Right kidney (tissue), 9 donors: ENCODE results near the gene EFCAB12.
A peak's percentile ranks its signal among the peaks of the same experiment; 100 is the strongest.

ENCODE experiments used
- DNase-seq: peaks from one replicate; pipeline ENCODE4 v3.0.0-alpha.2; 2016
- long read RNA-seq, 8 donors: transcript quantifications; one replicate each; lab custom pipeline, GENCODE V29; 2026

Gene EFCAB12
- long read RNA-seq, donor 1, partial matches to known transcripts, result 0 of 2 reads
- long read RNA-seq, donor 1, other reads (novel, unspliced or antisense), result 0 of 2 reads
- long read RNA-seq, donor 2, result 0 reads
- long read RNA-seq, donor 3, result 0 reads
- long read RNA-seq, donor 4, partial matches to known transcripts, result 35 of 35 reads
- long read RNA-seq, donor 4, other reads (novel, unspliced or antisense), result 0 of 35 reads
- long read RNA-seq, donor 5, partial matches to known transcripts, result 41 of 41 reads
- long read RNA-seq, donor 5, other reads (novel, unspliced or antisense), result 0 of 41 reads
- long read RNA-seq, donor 6, result 0 reads
- long read RNA-seq, donor 7, partial matches to known transcripts, result 37 of 39 reads
- long read RNA-seq, donor 7, other reads (novel, unspliced or antisense), result 0 of 39 reads
- long read RNA-seq, donor 8, result 0 reads

- peak; percentile 86 for DNase-seq
Measured at GRCh38 chr3:129428376-129429079, at the start of gene EFCAB12. TSS of gene EFCAB12 (minus strand) at chr3:129428636. CDS start at chr3:129428488, 148 bp downstream.

GRCh38 chr3:129476586-129476985 lies 48.1 kb upstream of the EFCAB12 start:
- no peak for DNase-seq

- no peak for DNase-seq
Measured at GRCh38 chr3:129475863-129476262, 47.4 kb upstream of the EFCAB12 start.

GRCh38 chr3:129474984-129475804 lies 46.8 kb upstream of the EFCAB12 start:
- DNase-seq, result no peak

GRCh38 chr3:129473769-129474152 lies 45.3 kb upstream of the EFCAB12 start:
- no peak for DNase-seq

- DNase-seq, result no peak
Measured at GRCh38 chr3:129473067-129473768, 44.8 kb upstream of the EFCAB12 start.

GRCh38 chr3:129470861-129471260 lies 42.4 kb upstream of the EFCAB12 start:
- no peak for DNase-seq

- no peak for DNase-seq
Measured at GRCh38 chr3:129469026-129469425, 40.6 kb upstream of the EFCAB12 start.

- DNase-seq, result no peak
Measured at GRCh38 chr3:129467932-129468331, 39.5 kb upstream of the EFCAB12 start.

- no peak for DNase-seq
Measured at GRCh38 chr3:129463716-129464115, 35.3 kb upstream of the EFCAB12 start.

- no peak for DNase-seq
Measured at GRCh38 chr3:129463094-129463493, 34.7 kb upstream of the EFCAB12 start.

- DNase-seq, result no peak
Measured at GRCh38 chr3:129462361-129462968, 34.0 kb upstream of the EFCAB12 start.

- DNase-seq, result no peak
Measured at GRCh38 chr3:129461461-129462146, 33.2 kb upstream of the EFCAB12 start.

GRCh38 chr3:129461022-129461421 lies 32.6 kb upstream of the EFCAB12 start:
- DNase-seq, result no peak

GRCh38 chr3:129460572-129460971 lies 32.1 kb upstream of the EFCAB12 start:
- no peak for DNase-seq

- DNase-seq, result no peak
Measured at GRCh38 chr3:129460155-129460554, 31.7 kb upstream of the EFCAB12 start.

- DNase-seq, result no peak
Measured at GRCh38 chr3:129453732-129454131, 25.3 kb upstream of the EFCAB12 start.

GRCh38 chr3:129449279-129450115 lies 21.1 kb upstream of the EFCAB12 start:
- DNase-seq, result no peak

GRCh38 chr3:129448186-129448895 lies 19.9 kb upstream of the EFCAB12 start:
- no peak for DNase-seq
